GM23338 (cell line): ENCODE measurements around the gene GJA4. TPM values are rescaled to one million over a fixed set of nuclear protein-coding genes. Genes with fewer than 3 reads are reported as not detected.

Experiments used
- ATAC-seq: fragments of 200-7000 bp; cut with Tn5 transposase; 3 replicates; pipeline ENCODE4 v1.9.1; 2020
- DNase-seq: peaks from one replicate; pipeline ENCODE4 v3.0.0-alpha.2; 2015; ENCODE audit warnings: low spot score
- H2AFZ ChIP-seq: fragments of 200-600 bp; sonication (generic); 2 replicates; pipeline ENCODE4 v1.8.0; 2016; ENCODE audit warnings: antibody characterized with exemption, mild to moderate bottlenecking, moderate library complexity
- H3F3A ChIP-seq: fragments of 200-600 bp; sonication (generic); replicated peaks from 2 replicates; pipeline ENCODE4 v1.8.0; 2017; ENCODE audit warnings: antibody characterized with exemption, mixed run types, low read depth
- H3K27ac ChIP-seq: fragments of 200-600 bp; sonication (generic); 2 replicates; pipeline ENCODE4 v1.6.1; 2016; ENCODE audit warnings: low read depth
- H3K27me3 ChIP-seq: fragments of 200-600 bp; sonication (generic); 2 replicates; pipeline ENCODE4 v1.8.0; 2016; ENCODE audit warnings: mild to moderate bottlenecking, mixed run types, moderate library complexity; ENCODE audit not compliant: insufficient read depth
- H3K36me3 ChIP-seq: fragments of 200-600 bp; sonication (generic); 2 replicates; pipeline ENCODE4 v1.8.0; 2016; ENCODE audit warnings: mild to moderate bottlenecking; ENCODE audit not compliant: insufficient read depth
- H3K4me1 ChIP-seq: fragments of 200-600 bp; sonication (generic); 2 replicates; pipeline ENCODE4 v1.8.0; 2016; ENCODE audit warnings: mild to moderate bottlenecking, moderate library complexity; ENCODE audit not compliant: insufficient read depth
- H3K4me2 ChIP-seq: fragments of 200-600 bp; sonication (generic); 2 replicates; pipeline ENCODE4 v1.7.1; 2017; ENCODE audit warnings: mixed run types
- H3K4me3 ChIP-seq: fragments of 200-600 bp; sonication (generic); 2 replicates; pipeline ENCODE4 v1.6.1; 2016; ENCODE audit warnings: mixed run types
- H3K79me2 ChIP-seq: fragments of 200-600 bp; sonication (generic); replicated peaks from 2 replicates; pipeline ENCODE4 v1.8.0; 2017; ENCODE audit warnings: mild to moderate bottlenecking; ENCODE audit not compliant: insufficient read depth
- H3K9me2 ChIP-seq: fragments of 200-600 bp; sonication (generic); 2 replicates; pipeline ENCODE4 v1.8.0; 2017; ENCODE audit not compliant: insufficient read depth
- H4K20me1 ChIP-seq: fragments of 200-600 bp; sonication (generic); replicated peaks from 2 replicates; pipeline ENCODE4 v1.8.0; 2017; ENCODE audit warnings: mild to moderate bottlenecking; ENCODE audit not compliant: insufficient read depth
- H3K27ac Mint-ChIP-seq: 2 replicates; pipeline ENCODE4 v1.8.0; 2020; ENCODE audit warnings: inconsistent platforms, mild to moderate bottlenecking, moderate library complexity, mixed read lengths
- H3K27me3 Mint-ChIP-seq: 3 replicates; pipeline ENCODE4 v1.8.0; 2022; ENCODE audit warnings: low read depth, mild to moderate bottlenecking, moderate library complexity, mixed read lengths, inconsistent platforms; ENCODE audit not compliant: insufficient read depth, poor library complexity
- H3K36me3 Mint-ChIP-seq: 3 replicates; pipeline ENCODE4 v1.8.0; 2021; ENCODE audit warnings: low read depth, mild to moderate bottlenecking, inconsistent platforms, moderate library complexity, mixed read lengths
- H3K4me1 Mint-ChIP-seq: 3 replicates; pipeline ENCODE4 v1.8.0; 2020; ENCODE audit warnings: mild to moderate bottlenecking, inconsistent platforms, mixed read lengths
- H3K4me3 Mint-ChIP-seq: 3 replicates; pipeline ENCODE4 v1.8.0; 2021; ENCODE audit warnings: moderate library complexity, mild to moderate bottlenecking, inconsistent platforms, mixed read lengths
- H3K9me3 Mint-ChIP-seq: 3 replicates; pipeline ENCODE4 v1.8.0; 2020; ENCODE audit warnings: moderate library complexity, mild to moderate bottlenecking, inconsistent platforms, mixed read lengths
- CREB1 ChIP-seq: fragments of 250-450 bp; sonication (Bioruptor Pico); IDR thresholded peaks from 2 replicates; pipeline ENCODE4 v1.5.0; 2020; ENCODE audit warnings: low read depth, mild to moderate bottlenecking, moderate library complexity
- ZNF114 ChIP-seq: fragments of 250-450 bp; sonication (Bioruptor Pico); IDR thresholded peaks from 2 replicates; pipeline ENCODE4 v1.5.0; 2020; ENCODE audit warnings: mild to moderate bottlenecking, moderate library complexity
- polyA plus RNA-seq: library from polyadenylated mRNA; unstranded; fragments of >200 nt; fragmentation: Nextera tagmentation; extraction: Ambion mirVana; gene quantifications from 2 replicates; pipeline ENCODE4 v1.2.1, GENCODE V29; 2016
- total RNA-seq: library from RNA; depleted of rRNA; stranded (reverse); fragments of >200 nt; shearing (Covaris generic); gene quantifications from 2 replicates; pipeline ENCODE4 v1.2.3, GENCODE V29; 2014
- TF ChIP-seq, protein P1 (sequence below), 2 experiments: fragments of 200-600 bp in 1 of 2; sonication (generic) in 1 of 2; conservative IDR thresholded peaks; 2 replicates each; pipeline versions ENCODE4 v1.5.1 to v1.6.1; 2016 to 2017; ENCODE audit warnings: antibody characterized with exemption in 2 of 2, low read depth in 2 of 2, mild to moderate bottlenecking in 2 of 2, moderate library complexity in 1 of 2
- TF ChIP-seq, protein P2 (sequence below): IDR thresholded peaks from one replicate; pipeline ENCODE4 v1.6.1; 2018; ENCODE audit warnings: antibody characterized with exemption; ENCODE audit not compliant: unreplicated experiment
- TF ChIP-seq, protein P3 (sequence below): fragments of 250-450 bp; sonication (Bioruptor Pico); IDR thresholded peaks from 2 replicates; pipeline ENCODE4 v1.5.0; 2020; ENCODE audit warnings: mild to moderate bottlenecking, moderate library complexity

The GJA4 gene
- total and polyA plus RNA-seq, 2 experiments from 2014 or later = 0.95 to 2.2 TPM

DNA sequence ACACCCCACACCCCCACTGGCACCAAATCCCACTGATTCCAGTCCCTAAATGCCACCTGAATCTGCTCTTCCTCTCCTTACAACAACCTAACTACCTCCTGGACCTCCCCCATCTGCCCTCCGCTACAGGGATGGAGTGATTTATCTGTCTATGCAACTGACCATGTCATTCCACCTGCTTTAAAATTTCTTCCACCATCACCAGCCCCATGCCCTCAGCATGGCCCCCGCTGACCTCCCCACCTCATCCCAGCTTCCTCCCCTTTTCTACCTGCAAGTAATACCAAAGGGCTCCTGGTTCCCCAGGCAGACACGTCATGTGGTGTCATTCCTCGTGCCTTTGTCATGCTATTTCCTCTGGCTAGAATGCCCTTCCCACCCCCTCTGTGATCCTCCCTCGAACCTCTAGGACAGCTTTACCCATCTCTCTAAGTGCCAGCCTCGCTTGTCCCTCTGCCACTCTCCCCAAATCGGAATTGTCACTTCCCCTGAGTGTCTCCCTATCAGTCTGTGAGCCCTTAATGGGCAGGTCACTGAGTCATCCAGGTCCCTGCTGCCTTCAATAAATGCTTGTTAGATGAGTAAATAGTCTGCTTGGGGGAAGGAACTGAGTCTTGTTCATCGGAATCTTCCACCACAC lies 29.5 kb upstream of the GJA4 start:
- ATAC-seq (peak; percentile 57), DNase-seq (peak; percentile 64)
- H3K4me1 Mint-ChIP-seq = peaks cover 19% of the 10 kb centered on the region
- Histone ChIP-seq H3K79me2 (no peaks in the 10 kb centered on the region), H3K27me3 (no peaks in the 10 kb centered on the region), H4K20me1 (no peaks in the 10 kb centered on the region), H2AFZ (peak overlapping the region; percentile 91), H3K36me3 (no peaks in the 10 kb centered on the region), H3F3A (no peaks in the 10 kb centered on the region), H3K4me2 (peak overlapping the region; percentile 58; the same call in 1 of the 2 replicates), H3K4me3 (no peak overlapping the region), H3K27ac (no peak overlapping the region), H3K4me1 (peaks cover 3% of the 10 kb centered on the region), H3K9me2 (peaks cover 15% of the 10 kb centered on the region)
- H3K27ac Mint-ChIP-seq = no peak overlapping the region; the same call in 1 of the 2 replicates
- peaks cover 7% of the 10 kb centered on the region for H3K27me3 Mint-ChIP-seq
- TF ChIP-seq ZNF114 (CRISPR knock-in tag) (no peak), CREB1 (peak; percentile 73)
- no peak overlapping the region; the same call in 2 of the 3 replicates for H3K4me3 Mint-ChIP-seq
- H3K9me3 Mint-ChIP-seq = peaks cover 3% of the 10 kb centered on the region; the same call in 1 of the 3 replicates
- no peaks in the 10 kb centered on the region; the same call in 2 of the 3 replicates for H3K36me3 Mint-ChIP-seq

DNA sequence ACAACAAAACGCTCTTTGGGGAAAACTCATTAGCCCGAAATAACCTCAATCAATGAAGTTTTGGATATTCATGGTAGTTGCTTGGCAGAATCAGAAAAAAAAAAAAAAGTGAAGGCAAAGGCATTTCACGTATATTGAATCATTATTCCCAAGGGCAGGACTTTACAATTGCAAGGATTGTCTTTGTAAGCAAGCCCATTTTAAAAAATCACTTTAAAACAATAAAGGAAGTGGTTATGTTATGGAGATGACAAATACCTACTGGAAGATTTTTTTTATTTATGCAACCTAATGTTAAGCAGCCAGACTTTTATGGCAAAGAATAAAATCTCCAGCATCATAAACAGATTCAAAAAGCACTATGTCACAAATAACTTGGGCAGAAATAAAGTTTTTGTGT lies 23.9 kb upstream of the GJA4 start:
- TF ChIP-seq, protein P1, sequence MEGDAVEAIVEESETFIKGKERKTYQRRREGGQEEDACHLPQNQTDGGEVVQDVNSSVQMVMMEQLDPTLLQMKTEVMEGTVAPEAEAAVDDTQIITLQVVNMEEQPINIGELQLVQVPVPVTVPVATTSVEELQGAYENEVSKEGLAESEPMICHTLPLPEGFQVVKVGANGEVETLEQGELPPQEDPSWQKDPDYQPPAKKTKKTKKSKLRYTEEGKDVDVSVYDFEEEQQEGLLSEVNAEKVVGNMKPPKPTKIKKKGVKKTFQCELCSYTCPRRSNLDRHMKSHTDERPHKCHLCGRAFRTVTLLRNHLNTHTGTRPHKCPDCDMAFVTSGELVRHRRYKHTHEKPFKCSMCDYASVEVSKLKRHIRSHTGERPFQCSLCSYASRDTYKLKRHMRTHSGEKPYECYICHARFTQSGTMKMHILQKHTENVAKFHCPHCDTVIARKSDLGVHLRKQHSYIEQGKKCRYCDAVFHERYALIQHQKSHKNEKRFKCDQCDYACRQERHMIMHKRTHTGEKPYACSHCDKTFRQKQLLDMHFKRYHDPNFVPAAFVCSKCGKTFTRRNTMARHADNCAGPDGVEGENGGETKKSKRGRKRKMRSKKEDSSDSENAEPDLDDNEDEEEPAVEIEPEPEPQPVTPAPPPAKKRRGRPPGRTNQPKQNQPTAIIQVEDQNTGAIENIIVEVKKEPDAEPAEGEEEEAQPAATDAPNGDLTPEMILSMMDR (conservative IDR thresholded peaks at IDR 0.05; ENCODE audit: low read depth in 2 of 2) = no peak
- TF ChIP-seq, protein P2, sequence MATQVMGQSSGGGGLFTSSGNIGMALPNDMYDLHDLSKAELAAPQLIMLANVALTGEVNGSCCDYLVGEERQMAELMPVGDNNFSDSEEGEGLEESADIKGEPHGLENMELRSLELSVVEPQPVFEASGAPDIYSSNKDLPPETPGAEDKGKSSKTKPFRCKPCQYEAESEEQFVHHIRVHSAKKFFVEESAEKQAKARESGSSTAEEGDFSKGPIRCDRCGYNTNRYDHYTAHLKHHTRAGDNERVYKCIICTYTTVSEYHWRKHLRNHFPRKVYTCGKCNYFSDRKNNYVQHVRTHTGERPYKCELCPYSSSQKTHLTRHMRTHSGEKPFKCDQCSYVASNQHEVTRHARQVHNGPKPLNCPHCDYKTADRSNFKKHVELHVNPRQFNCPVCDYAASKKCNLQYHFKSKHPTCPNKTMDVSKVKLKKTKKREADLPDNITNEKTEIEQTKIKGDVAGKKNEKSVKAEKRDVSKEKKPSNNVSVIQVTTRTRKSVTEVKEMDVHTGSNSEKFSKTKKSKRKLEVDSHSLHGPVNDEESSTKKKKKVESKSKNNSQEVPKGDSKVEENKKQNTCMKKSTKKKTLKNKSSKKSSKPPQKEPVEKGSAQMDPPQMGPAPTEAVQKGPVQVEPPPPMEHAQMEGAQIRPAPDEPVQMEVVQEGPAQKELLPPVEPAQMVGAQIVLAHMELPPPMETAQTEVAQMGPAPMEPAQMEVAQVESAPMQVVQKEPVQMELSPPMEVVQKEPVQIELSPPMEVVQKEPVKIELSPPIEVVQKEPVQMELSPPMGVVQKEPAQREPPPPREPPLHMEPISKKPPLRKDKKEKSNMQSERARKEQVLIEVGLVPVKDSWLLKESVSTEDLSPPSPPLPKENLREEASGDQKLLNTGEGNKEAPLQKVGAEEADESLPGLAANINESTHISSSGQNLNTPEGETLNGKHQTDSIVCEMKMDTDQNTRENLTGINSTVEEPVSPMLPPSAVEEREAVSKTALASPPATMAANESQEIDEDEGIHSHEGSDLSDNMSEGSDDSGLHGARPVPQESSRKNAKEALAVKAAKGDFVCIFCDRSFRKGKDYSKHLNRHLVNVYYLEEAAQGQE = no peak
- TF ChIP-seq, protein P3, sequence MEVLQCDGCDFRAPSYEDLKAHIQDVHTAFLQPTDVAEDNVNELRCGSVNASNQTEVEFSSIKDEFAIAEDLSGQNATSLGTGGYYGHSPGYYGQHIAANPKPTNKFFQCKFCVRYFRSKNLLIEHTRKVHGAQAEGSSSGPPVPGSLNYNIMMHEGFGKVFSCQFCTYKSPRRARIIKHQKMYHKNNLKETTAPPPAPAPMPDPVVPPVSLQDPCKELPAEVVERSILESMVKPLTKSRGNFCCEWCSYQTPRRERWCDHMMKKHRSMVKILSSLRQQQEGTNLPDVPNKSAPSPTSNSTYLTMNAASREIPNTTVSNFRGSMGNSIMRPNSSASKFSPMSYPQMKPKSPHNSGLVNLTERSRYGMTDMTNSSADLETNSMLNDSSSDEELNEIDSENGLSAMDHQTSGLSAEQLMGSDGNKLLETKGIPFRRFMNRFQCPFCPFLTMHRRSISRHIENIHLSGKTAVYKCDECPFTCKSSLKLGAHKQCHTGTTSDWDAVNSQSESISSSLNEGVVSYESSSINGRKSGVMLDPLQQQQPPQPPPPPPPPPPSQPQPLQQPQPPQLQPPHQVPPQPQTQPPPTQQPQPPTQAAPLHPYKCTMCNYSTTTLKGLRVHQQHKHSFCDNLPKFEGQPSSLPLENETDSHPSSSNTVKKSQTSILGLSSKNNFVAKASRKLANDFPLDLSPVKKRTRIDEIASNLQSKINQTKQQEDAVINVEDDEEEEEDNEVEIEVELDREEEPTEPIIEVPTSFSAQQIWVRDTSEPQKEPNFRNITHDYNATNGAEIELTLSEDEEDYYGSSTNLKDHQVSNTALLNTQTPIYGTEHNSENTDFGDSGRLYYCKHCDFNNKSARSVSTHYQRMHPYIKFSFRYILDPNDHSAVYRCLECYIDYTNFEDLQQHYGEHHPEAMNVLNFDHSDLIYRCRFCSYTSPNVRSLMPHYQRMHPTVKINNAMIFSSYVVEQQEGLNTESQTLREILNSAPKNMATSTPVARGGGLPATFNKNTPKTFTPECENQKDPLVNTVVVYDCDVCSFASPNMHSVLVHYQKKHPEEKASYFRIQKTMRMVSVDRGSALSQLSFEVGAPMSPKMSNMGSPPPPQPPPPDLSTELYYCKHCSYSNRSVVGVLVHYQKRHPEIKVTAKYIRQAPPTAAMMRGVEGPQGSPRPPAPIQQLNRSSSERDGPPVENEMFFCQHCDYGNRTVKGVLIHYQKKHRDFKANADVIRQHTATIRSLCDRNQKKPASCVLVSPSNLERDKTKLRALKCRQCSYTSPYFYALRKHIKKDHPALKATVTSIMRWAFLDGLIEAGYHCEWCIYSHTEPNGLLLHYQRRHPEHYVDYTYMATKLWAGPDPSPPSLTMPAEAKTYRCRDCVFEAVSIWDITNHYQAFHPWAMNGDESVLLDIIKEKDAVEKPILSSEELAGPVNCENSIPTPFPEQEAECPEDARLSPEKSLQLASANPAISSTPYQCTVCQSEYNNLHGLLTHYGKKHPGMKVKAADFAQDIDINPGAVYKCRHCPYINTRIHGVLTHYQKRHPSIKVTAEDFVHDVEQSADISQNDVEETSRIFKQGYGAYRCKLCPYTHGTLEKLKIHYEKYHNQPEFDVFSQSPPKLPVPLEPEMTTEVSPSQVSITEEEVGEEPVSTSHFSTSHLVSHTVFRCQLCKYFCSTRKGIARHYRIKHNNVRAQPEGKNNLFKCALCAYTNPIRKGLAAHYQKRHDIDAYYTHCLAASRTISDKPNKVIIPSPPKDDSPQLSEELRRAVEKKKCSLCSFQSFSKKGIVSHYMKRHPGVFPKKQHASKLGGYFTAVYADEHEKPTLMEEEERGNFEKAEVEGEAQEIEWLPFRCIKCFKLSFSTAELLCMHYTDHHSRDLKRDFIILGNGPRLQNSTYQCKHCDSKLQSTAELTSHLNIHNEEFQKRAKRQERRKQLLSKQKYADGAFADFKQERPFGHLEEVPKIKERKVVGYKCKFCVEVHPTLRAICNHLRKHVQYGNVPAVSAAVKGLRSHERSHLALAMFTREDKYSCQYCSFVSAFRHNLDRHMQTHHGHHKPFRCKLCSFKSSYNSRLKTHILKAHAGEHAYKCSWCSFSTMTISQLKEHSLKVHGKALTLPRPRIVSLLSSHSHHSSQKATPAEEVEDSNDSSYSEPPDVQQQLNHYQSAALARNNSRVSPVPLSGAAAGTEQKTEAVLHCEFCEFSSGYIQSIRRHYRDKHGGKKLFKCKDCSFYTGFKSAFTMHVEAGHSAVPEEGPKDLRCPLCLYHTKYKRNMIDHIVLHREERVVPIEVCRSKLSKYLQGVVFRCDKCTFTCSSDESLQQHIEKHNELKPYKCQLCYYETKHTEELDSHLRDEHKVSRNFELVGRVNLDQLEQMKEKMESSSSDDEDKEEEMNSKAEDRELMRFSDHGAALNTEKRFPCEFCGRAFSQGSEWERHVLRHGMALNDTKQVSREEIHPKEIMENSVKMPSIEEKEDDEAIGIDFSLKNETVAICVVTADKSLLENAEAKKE (CRISPR knock-in tag) = no peak

More for the DNA sequence above, 23.9 kb upstream of the GJA4 start:
- no peak overlapping the region for H3K4me3 ChIP-seq
- H3K36me3 ChIP-seq = no peaks in the 10 kb centered on the region
- H4K20me1 ChIP-seq = no peaks in the 10 kb centered on the region
- H3K27ac ChIP-seq = no peak overlapping the region
- H3K27me3 Mint-ChIP-seq = no peaks in the 10 kb centered on the region
- H3K9me3 Mint-ChIP-seq = no peaks in the 10 kb centered on the region; the same call in 2 of the 3 replicates
- H3F3A ChIP-seq = no peaks in the 10 kb centered on the region
- no peak overlapping the region for H3K27ac Mint-ChIP-seq
- H3K27me3 ChIP-seq = no peaks in the 10 kb centered on the region
- H3K79me2 ChIP-seq = no peaks in the 10 kb centered on the region
- H3K4me2 ChIP-seq = no peak overlapping the region
- no peak for ATAC-seq
- peaks cover 15% of the 10 kb centered on the region for H3K9me2 ChIP-seq
- no peak overlapping the region for H3K4me3 Mint-ChIP-seq
- peaks cover 3% of the 10 kb centered on the region; the same call in 1 of the 2 replicates for H3K4me1 ChIP-seq
- H3K36me3 Mint-ChIP-seq = no peaks in the 10 kb centered on the region
- peaks cover 2% of the 10 kb centered on the region; the same call in 1 of the 3 replicates for H3K4me1 Mint-ChIP-seq
- H2AFZ ChIP-seq = no peak overlapping the region
- no peak for DNase-seq
